Caco-2 (cell line): ENCODE data around the gene NPTN. TPM values are rescaled to one million over a fixed set of nuclear protein-coding genes. Genes with fewer than 3 reads are reported as not detected.

Source experiments
- BruUV-seq: library from RNA; stranded (reverse); fragments of 400-500 nt; replicated peaks from 2 replicates; lab custom pipeline; 2021; lab: Mats Ljungman, UMichigan
- CTCF ChIA-PET: fragments of 300-600 bp; sonication (Branson Sonifier 250); formaldehyde crosslinking; loops from one replicate; lab custom pipeline; 2022; ENCODE audit warnings: antibody characterized with exemption; lab: Charles Lee
- POLR2A ChIA-PET: fragments of 300-600 bp; sonication (Branson Sonifier 250); formaldehyde crosslinking; loops from one replicate; lab custom pipeline; 2022; ENCODE audit warnings: antibody characterized with exemption; lab: Charles Lee
- DNase-seq, 2 experiments: peaks; one replicate each; pipeline versions ENCODE4 v3.0.0 to v3.0.0-alpha.2; 2020 to 2022
- H3K27me3 ChIP-seq: replicated peaks from 2 replicates; pipeline ENCODE4 v1.6.0; 2011; ENCODE audit warnings: low read length; ENCODE audit not compliant: control insufficient read depth, insufficient read depth
- H3K36me3 ChIP-seq: 2 replicates; pipeline ENCODE4 v1.5.1; 2011; ENCODE audit warnings: low read length; ENCODE audit not compliant: control insufficient read depth, insufficient read depth
- H3K4me1 ChIP-seq: fragments of 250-450 bp; sonication (Bioruptor Pico); 2 replicates; pipeline ENCODE4 v1.5.1; 2020; ENCODE audit warnings: mild to moderate bottlenecking
- H3K4me3 ChIP-seq: 2 replicates; pipeline ENCODE4 v1.5.1; 2011; ENCODE audit warnings: low read depth, mild to moderate bottlenecking, control low read depth, low read length
- H3K9me3 ChIP-seq: fragments of 250-450 bp; sonication (Bioruptor Pico); 2 replicates; pipeline ENCODE4 v1.5.1; 2020; ENCODE audit warnings: mild to moderate bottlenecking, moderate library complexity
- H3K27ac Mint-ChIP-seq: one replicate; pipeline ENCODE4 v1.8.0; 2022; ENCODE audit warnings: mixed read lengths; ENCODE audit not compliant: unreplicated experiment
- H3K27me3 Mint-ChIP-seq: one replicate; pipeline ENCODE4 v1.8.0; 2022; ENCODE audit warnings: mixed read lengths; ENCODE audit not compliant: insufficient read depth, unreplicated experiment
- H3K36me3 Mint-ChIP-seq: one replicate; pipeline ENCODE4 v1.8.0; 2022; ENCODE audit warnings: mild to moderate bottlenecking, mixed read lengths; ENCODE audit not compliant: insufficient read depth, unreplicated experiment
- H3K4me1 Mint-ChIP-seq: one replicate; pipeline ENCODE4 v1.8.0; 2022; ENCODE audit warnings: low read depth, mixed read lengths; ENCODE audit not compliant: unreplicated experiment
- H3K4me3 Mint-ChIP-seq: one replicate; pipeline ENCODE4 v1.8.0; 2022; ENCODE audit warnings: mild to moderate bottlenecking, moderate library complexity, mixed read lengths; ENCODE audit not compliant: unreplicated experiment
- H3K9me3 Mint-ChIP-seq: one replicate; pipeline ENCODE4 v1.8.0; 2022; ENCODE audit warnings: mixed read lengths; ENCODE audit not compliant: unreplicated experiment
- intact Hi-C: fragments of 100-400 bp; cut with micrococcal nuclease; formaldehyde crosslinking; loops from one replicate; pipeline ENCODE4 v1.10.0; 2022; ENCODE audit not compliant: unreplicated experiment
- total RNA-seq: library from RNA; stranded (reverse); gene quantifications from 2 replicates; pipeline ENCODE4 v1.2.3, GENCODE V29; 2022
- TF ChIP-seq, protein P1 (sequence below), 2 experiments: fragments of 200-600 bp in 1 of 2; IDR thresholded peaks; 1 replicate in 1 of 2; 2 replicates in 1 of 2; pipeline versions ENCODE4 v1.5.1 to v1.8.0; 2011 to 2022; ENCODE audit warnings: antibody characterized with exemption in 1 of 2, control low read depth in 1 of 2, inconsistent platforms in 1 of 2, low read depth in 1 of 2, low read length in 1 of 2, mild to moderate bottlenecking in 1 of 2, moderate library complexity in 1 of 2; ENCODE audit not compliant: insufficient read depth in 1 of 2, severe bottlenecking in 1 of 2, unreplicated experiment in 1 of 2

Gene NPTN
- total RNA-seq, 1 experiment from 2014 or later: 124 TPM

GRCh38 chr15:73621286-73621826 is 11.8 kb downstream of the NPTN start:
- H3K27me3 ChIP-seq: no peaks in the 10 kb centered on the region
- CTCF ChIA-PET: no interaction called here
- TF ChIP-seq, protein P1, sequence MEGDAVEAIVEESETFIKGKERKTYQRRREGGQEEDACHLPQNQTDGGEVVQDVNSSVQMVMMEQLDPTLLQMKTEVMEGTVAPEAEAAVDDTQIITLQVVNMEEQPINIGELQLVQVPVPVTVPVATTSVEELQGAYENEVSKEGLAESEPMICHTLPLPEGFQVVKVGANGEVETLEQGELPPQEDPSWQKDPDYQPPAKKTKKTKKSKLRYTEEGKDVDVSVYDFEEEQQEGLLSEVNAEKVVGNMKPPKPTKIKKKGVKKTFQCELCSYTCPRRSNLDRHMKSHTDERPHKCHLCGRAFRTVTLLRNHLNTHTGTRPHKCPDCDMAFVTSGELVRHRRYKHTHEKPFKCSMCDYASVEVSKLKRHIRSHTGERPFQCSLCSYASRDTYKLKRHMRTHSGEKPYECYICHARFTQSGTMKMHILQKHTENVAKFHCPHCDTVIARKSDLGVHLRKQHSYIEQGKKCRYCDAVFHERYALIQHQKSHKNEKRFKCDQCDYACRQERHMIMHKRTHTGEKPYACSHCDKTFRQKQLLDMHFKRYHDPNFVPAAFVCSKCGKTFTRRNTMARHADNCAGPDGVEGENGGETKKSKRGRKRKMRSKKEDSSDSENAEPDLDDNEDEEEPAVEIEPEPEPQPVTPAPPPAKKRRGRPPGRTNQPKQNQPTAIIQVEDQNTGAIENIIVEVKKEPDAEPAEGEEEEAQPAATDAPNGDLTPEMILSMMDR (IDR thresholded peaks at IDR 0.05; ENCODE audit: insufficient read depth in 1 of 2, low read depth in 1 of 2, low read length in 1 of 2, severe bottlenecking in 1 of 2, unreplicated experiment in 1 of 2): no peak
- no peaks in the 10 kb centered on the region for H3K9me3 ChIP-seq
- POLR2A ChIA-PET: no interaction called here
- intact Hi-C loops: no loop called here
- Mint-ChIP-seq H3K9me3 (no peaks in the 10 kb centered on the region), H3K27me3 (no peaks in the 10 kb centered on the region), H3K27ac (no peak overlapping the region), H3K4me1 (peaks cover 7% of the 10 kb centered on the region), H3K4me3 (no peak overlapping the region), H3K36me3 (no peaks in the 10 kb centered on the region)
- no peak overlapping the region for H3K4me3 ChIP-seq
- no peak for DNase-seq
- no peaks in the 10 kb centered on the region for H3K36me3 ChIP-seq
- no TSS peak for BruUV-seq
- H3K4me1 ChIP-seq: no peaks in the 10 kb centered on the region; the same call in 1 of the 2 replicates

GRCh38 chr15:73620078-73620477 is 13.1 kb downstream of the NPTN start:
- Histone ChIP-seq H3K4me3 (no peak overlapping the region), H3K9me3 (no peaks in the 10 kb centered on the region), H3K27me3 (no peaks in the 10 kb centered on the region), H3K36me3 (no peaks in the 10 kb centered on the region), H3K4me1 (no peaks in the 10 kb centered on the region; the same call in 1 of the 2 replicates)
- H3K27ac Mint-ChIP-seq: no peak overlapping the region
- H3K9me3 Mint-ChIP-seq: no peaks in the 10 kb centered on the region
- H3K4me1 Mint-ChIP-seq: peaks cover 7% of the 10 kb centered on the region
- no peaks in the 10 kb centered on the region for H3K36me3 Mint-ChIP-seq
- no peaks in the 10 kb centered on the region for H3K27me3 Mint-ChIP-seq
- TF ChIP-seq, protein P1 (IDR thresholded peaks at IDR 0.05; ENCODE audit: insufficient read depth in 1 of 2, low read depth in 1 of 2, low read length in 1 of 2, severe bottlenecking in 1 of 2, unreplicated experiment in 1 of 2): no peak
- H3K4me3 Mint-ChIP-seq: no peak overlapping the region
- DNase-seq: no peak
- intact Hi-C loops: no loop called here
- ChIA-PET CTCF (interaction anchor here (1.4 kb wide), 1 partner anchor 16 kb away, joined by 4 read pairs; no protein-coding TSS in a partner anchor), POLR2A (no interaction called here)
- no TSS peak for BruUV-seq

DNA sequence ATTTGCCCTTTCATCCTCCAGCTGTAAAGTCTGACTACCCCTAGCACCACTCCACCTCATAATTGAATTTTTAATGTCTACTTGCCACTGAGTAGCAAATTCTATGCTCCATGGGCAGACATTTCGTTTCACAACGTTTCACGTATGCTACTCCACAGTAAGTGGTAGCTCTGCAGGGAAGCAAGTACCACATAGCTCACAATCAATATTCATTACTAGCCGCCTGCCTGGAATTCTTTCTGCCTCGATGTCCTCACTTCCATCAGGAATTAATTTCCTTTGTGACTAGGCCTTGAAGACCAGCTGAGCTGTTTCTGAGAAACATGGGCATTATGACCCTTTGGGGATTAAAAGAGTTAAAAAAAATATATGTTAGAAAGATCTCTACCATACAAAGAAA is 15.3 kb downstream of the NPTN start:
- CTCF ChIA-PET: no interaction called here
- POLR2A ChIA-PET: no interaction called here
- no peak for DNase-seq
- TF ChIP-seq, protein P1 (IDR thresholded peaks at IDR 0.05; ENCODE audit: insufficient read depth in 1 of 2, low read depth in 1 of 2, low read length in 1 of 2, severe bottlenecking in 1 of 2, unreplicated experiment in 1 of 2): no peak
- no peaks in the 10 kb centered on the region for H3K9me3 Mint-ChIP-seq
- BruUV-seq: no TSS peak
- H3K36me3 Mint-ChIP-seq: no peaks in the 10 kb centered on the region
- no peak overlapping the region for H3K4me3 Mint-ChIP-seq
- H3K4me1 Mint-ChIP-seq: peaks cover 7% of the 10 kb centered on the region
- H3K27me3 ChIP-seq: no peaks in the 10 kb centered on the region
- H3K36me3 ChIP-seq: no peaks in the 10 kb centered on the region
- H3K4me1 ChIP-seq: no peaks in the 10 kb centered on the region; the same call in 1 of the 2 replicates
- no peaks in the 10 kb centered on the region for H3K9me3 ChIP-seq
- intact Hi-C loops: no loop called here
- H3K27me3 Mint-ChIP-seq: no peaks in the 10 kb centered on the region
- no peak overlapping the region for H3K4me3 ChIP-seq
- no peak overlapping the region for H3K27ac Mint-ChIP-seq
